NCI-H187 treated with DMSO at 0.1 percent for 48 hours (cell line): ENCODE measurements around the gene BAHCC1.
A peak's percentile ranks its signal among the peaks of the same experiment; 100 is the strongest.

Experiments
- DNase-seq: peaks from one replicate; lab custom pipeline; 2025; lab: John Stamatoyannopoulos, UW

BAHCC1 gene

GRCh38 chr17:81398176-81398831 is 3.0 kb downstream of the BAHCC1 start:
- DNase-seq: no peak

GRCh38 chr17:81398832-81399411 is 3.7 kb downstream of the BAHCC1 start:
- no peak for DNase-seq

- DNase-seq: no peak
Measured at GRCh38 chr17:81399481-81400153, 4.4 kb downstream of the BAHCC1 start.

- DNase-seq: no peak
Measured at GRCh38 chr17:81400154-81400977, 5.1 kb downstream of the BAHCC1 start.

GRCh38 chr17:81400996-81401722 is 5.9 kb downstream of the BAHCC1 start:
- DNase-seq: no peak

GRCh38 chr17:81401723-81402529 is 6.7 kb downstream of the BAHCC1 start:
- no peak for DNase-seq

GRCh38 chr17:81402530-81402941 is 7.3 kb downstream of the BAHCC1 start:
- DNase-seq: no peak

- DNase-seq: no peak
Measured at GRCh38 chr17:81402981-81403467, 7.8 kb downstream of the BAHCC1 start.

- DNase-seq: no peak
Measured at GRCh38 chr17:81403671-81404534, 8.6 kb downstream of the BAHCC1 start.

GRCh38 chr17:81404558-81405165 is 9.4 kb downstream of the BAHCC1 start:
- DNase-seq: peak; percentile 66

GRCh38 chr17:81405411-81405872 is 10.2 kb downstream of the BAHCC1 start:
- no peak for DNase-seq

- DNase-seq: no peak
Measured at GRCh38 chr17:81406117-81406953, 11.1 kb downstream of the BAHCC1 start.

- DNase-seq: no peak
Measured at GRCh38 chr17:81408049-81408448, 12.8 kb downstream of the BAHCC1 start.

- DNase-seq: peak; percentile 45
Measured at GRCh38 chr17:81409190-81409935, 14.1 kb downstream of the BAHCC1 start.

- no peak for DNase-seq
Measured at GRCh38 chr17:81410852-81411251, 15.6 kb downstream of the BAHCC1 start.

- DNase-seq: no peak
Measured at GRCh38 chr17:81411305-81411704, 16.0 kb downstream of the BAHCC1 start.

GRCh38 chr17:81412490-81413093 is 17.3 kb downstream of the BAHCC1 start:
- DNase-seq: no peak
